Suprapubic skin (tissue), 4 donors: ENCODE measurements around the gene DUSP7. TPM values are rescaled to one million over a fixed set of nuclear protein-coding genes. Genes with fewer than 3 reads are reported as not detected.

Experiments
- DNase-seq, 2 donors: peaks; one replicate each; pipeline ENCODE4 v3.0.0-alpha.2; 2019; ENCODE audit warnings: low spot score in 2 of 2
- H3K27ac ChIP-seq: fragments of 200-600 bp; sonication (generic); one replicate; pipeline ENCODE4 v1.5.1; 2019
- H3K27me3 ChIP-seq: fragments of 200-600 bp; sonication (generic); one replicate; pipeline ENCODE4 v1.5.1; 2019
- H3K36me3 ChIP-seq: fragments of 200-600 bp; sonication (generic); one replicate; pipeline ENCODE4 v1.5.1; 2019
- H3K4me1 ChIP-seq: fragments of 200-600 bp; sonication (generic); one replicate; pipeline ENCODE4 v1.5.1; 2019
- H3K4me3 ChIP-seq: fragments of 200-600 bp; sonication (generic); one replicate; pipeline ENCODE4 v1.5.1; 2019; ENCODE audit warnings: mild to moderate bottlenecking
- H3K9me3 ChIP-seq: fragments of 200-600 bp; sonication (generic); one replicate; pipeline ENCODE4 v1.5.1; 2019
- EP300 ChIP-seq: sonication (generic); formaldehyde crosslinking; IDR thresholded peaks from one replicate; pipeline ENCODE4 v1.6.1; 2017; ENCODE audit warnings: antibody characterized with exemption
- POLR2A ChIP-seq, 2 donors: fragments of 450-650 bp; IDR thresholded peaks; one replicate each; pipeline ENCODE4 v1.6.1; 2017; ENCODE audit warnings: antibody characterized with exemption in 2 of 2, mild to moderate bottlenecking in 2 of 2, moderate library complexity in 2 of 2
- POLR2AphosphoS5 ChIP-seq, 3 donors: sonication (generic); formaldehyde crosslinking; IDR thresholded peaks; one replicate each; pipeline ENCODE4 v1.6.1; 2017; ENCODE audit warnings: antibody characterized with exemption in 3 of 3
- WGBS: methylation state at CpG from one replicate; pipeline ENCODE4 v1.1.5; 2018; 5-methylcytosine and 5-hydroxymethylcytosine counted together
- total RNA-seq, 4 donors: library from RNA; depleted of rRNA; stranded (reverse); fragments of >200 nt; gene quantifications; one replicate each; pipeline ENCODE4 v1.1.0, GENCODE V29; 2016
- TF ChIP-seq, protein P1 (sequence below), 2 donors: fragments of 200-600 bp in 1 of 2; fragments of 450-650 bp in 1 of 2; sonication (generic) in 1 of 2; IDR thresholded peaks; one replicate each; pipeline ENCODE4 v1.5.1; 2016 to 2019; ENCODE audit warnings: antibody characterized with exemption in 2 of 2, mild to moderate bottlenecking in 1 of 2, moderate library complexity in 1 of 2

The DUSP7 gene
- total RNA-seq, 4 donors from 2014 or later: 91.1 to 190 (median 146) TPM

DNA sequence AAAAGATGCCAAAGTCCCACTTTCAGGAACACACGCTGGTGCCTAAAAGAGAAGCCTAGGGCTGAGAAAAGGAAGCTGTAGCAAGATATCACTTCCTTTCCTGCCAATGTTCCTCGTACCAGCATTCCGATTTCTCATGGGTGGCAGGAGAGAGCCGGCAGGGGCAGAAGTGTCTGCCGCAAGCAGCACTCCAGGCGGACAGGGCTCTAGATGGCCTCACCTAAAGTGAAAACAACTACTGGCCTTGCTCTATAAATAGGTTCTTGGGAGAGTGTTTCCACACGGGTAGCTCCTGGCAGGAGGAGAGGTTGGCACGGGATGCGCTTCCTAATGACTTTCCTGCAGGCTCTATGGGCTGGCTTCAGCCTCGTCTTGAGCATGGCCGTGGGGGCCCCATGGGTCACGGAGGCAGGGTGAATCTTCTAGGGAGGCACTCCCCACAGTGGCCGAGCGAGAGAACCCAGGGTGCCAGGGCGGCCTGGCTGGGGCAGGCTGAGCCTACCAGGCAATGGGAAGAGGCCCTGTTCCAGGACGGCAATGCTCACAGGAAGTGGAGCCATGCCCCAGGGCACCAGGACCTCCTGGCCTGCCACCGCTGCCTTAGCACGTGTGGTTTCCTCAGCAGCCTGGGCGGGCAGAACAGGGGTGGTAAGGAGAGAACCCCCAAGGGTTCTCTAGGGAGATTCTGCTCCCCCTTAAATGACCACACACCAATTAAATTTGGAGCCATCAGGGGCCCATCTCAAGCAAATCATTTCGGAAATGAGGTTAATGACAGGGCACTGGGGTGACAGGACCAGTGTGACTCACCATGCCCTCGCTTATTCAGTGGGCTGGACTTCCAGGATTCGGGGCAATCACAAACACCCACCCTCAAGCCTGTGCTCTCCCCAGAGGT is 14.6 kb upstream of the DUSP7 start:
- H3K4me1 ChIP-seq: peaks cover 63% of the 10 kb centered on the region
- H3K9me3 ChIP-seq: no peaks in the 10 kb centered on the region
- peak overlapping the region; percentile 55 for H3K27ac ChIP-seq
- 42% methylated on average over 17 of the region's 22 CpGs for WGBS
- no peaks in the 10 kb centered on the region for H3K27me3 ChIP-seq
- TF ChIP-seq, protein P1, sequence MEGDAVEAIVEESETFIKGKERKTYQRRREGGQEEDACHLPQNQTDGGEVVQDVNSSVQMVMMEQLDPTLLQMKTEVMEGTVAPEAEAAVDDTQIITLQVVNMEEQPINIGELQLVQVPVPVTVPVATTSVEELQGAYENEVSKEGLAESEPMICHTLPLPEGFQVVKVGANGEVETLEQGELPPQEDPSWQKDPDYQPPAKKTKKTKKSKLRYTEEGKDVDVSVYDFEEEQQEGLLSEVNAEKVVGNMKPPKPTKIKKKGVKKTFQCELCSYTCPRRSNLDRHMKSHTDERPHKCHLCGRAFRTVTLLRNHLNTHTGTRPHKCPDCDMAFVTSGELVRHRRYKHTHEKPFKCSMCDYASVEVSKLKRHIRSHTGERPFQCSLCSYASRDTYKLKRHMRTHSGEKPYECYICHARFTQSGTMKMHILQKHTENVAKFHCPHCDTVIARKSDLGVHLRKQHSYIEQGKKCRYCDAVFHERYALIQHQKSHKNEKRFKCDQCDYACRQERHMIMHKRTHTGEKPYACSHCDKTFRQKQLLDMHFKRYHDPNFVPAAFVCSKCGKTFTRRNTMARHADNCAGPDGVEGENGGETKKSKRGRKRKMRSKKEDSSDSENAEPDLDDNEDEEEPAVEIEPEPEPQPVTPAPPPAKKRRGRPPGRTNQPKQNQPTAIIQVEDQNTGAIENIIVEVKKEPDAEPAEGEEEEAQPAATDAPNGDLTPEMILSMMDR (IDR thresholded peaks at IDR 0.05): no peak
- TF ChIP-seq EP300 (no peak), POLR2AphosphoS5 (IDR thresholded peaks at IDR 0.05) (peak in 1 of 3 donors; percentile 16), POLR2A (IDR thresholded peaks at IDR 0.05) (no peak)
- no peak for DNase-seq
- no peak overlapping the region for H3K4me3 ChIP-seq
- no peaks in the 10 kb centered on the region for H3K36me3 ChIP-seq

DNA sequence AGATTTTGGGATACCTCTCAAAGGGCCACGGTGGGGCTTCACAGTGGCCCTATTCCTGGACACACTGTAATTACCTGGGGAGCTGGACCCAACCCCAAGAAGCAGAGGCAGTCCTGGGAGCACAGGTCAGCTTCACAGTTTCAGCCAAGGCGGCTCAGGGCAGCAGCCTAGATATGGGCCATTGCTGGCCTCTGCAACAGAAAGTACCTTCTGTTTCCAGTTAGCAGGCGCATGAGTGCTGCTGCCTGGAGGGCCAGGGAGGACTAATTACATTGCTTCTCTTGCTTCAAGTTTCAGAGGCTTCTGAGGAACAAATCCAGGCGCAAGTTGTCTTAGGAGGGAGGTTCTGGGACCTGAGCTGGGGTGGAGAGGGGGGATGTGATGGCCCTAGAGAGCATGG is 13.5 kb upstream of the DUSP7 start:
- H3K27ac ChIP-seq: no peak overlapping the region
- 89% methylated on average over 3 of the region's 4 CpGs for WGBS

DNA sequence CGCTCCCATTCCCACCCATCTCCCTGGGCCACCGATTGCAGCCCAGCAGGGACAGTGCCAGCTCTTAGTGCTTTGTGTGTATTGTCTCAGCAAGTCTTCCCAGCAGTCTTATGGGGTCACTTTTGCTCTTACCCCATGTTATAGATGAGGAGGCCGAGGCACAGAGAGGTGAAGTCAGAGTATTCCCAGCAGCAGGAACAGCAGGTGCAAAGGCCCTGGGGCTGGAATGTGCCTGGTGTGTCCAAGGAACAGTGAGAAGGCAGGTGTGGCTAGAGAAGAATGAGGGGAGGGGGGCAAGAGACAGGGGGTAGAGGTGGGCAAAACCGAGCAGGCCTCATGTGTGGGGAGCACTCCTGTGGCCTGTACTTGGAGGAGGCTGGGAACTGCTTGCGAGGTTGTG is 12.8 kb upstream of the DUSP7 start:
- peaks cover 81% of the 10 kb centered on the region for H3K4me1 ChIP-seq
- no peak for DNase-seq

More for the DNA sequence above, 13.5 kb upstream of the DUSP7 start:
- Histone ChIP-seq H3K27me3 (no peaks in the 10 kb centered on the region), H3K4me1 (peaks cover 74% of the 10 kb centered on the region), H3K9me3 (no peaks in the 10 kb centered on the region), H3K4me3 (no peak overlapping the region), H3K36me3 (no peaks in the 10 kb centered on the region)
- no peak for DNase-seq
- TF ChIP-seq EP300: no peak

DNA sequence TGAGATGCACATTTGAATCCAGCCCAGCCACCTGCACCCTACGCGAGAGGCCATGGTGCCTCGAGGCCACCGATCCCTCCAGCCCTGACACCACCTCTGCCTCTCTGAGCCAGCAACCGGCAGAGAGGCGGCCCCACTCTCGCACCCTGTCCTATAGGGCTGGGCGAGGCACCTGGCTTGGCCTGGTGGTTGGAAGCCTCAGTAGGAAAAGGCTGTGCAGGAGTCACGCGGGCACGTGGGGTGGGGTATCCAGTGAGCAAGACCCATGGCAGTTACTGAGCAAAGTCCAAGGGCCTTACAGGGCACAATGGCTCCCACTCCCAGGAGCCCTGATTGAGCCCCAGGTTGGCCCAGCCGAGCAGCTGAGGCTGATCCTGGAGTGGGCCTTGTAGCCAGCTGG is 12.4 kb upstream of the DUSP7 start:
- H3K27me3 ChIP-seq: no peaks in the 10 kb centered on the region
- no peak for TF ChIP-seq POLR2A (IDR thresholded peaks at IDR 0.05)
- TF ChIP-seq, protein P1 (IDR thresholded peaks at IDR 0.05): no peak
- TF ChIP-seq EP300: no peak
- no peak for TF ChIP-seq POLR2AphosphoS5 (IDR thresholded peaks at IDR 0.05)
- no peak for DNase-seq
- no CpG with 5 or more reads among the region's 12 CpGs for WGBS
- no peak overlapping the region for H3K27ac ChIP-seq
- peaks cover 85% of the 10 kb centered on the region for H3K4me1 ChIP-seq
- no peaks in the 10 kb centered on the region for H3K9me3 ChIP-seq
- H3K4me3 ChIP-seq: no peak overlapping the region
- no peaks in the 10 kb centered on the region for H3K36me3 ChIP-seq

More for the DNA sequence above, 12.8 kb upstream of the DUSP7 start:
- H3K9me3 ChIP-seq: no peaks in the 10 kb centered on the region
- H3K4me3 ChIP-seq: no peak overlapping the region
- no peaks in the 10 kb centered on the region for H3K36me3 ChIP-seq
- H3K27me3 ChIP-seq: no peaks in the 10 kb centered on the region
- TF ChIP-seq POLR2A (IDR thresholded peaks at IDR 0.05): no peak
- TF ChIP-seq, protein P1 (IDR thresholded peaks at IDR 0.05): no peak
- TF ChIP-seq POLR2AphosphoS5 (IDR thresholded peaks at IDR 0.05): no peak
- TF ChIP-seq EP300: no peak
- no peak overlapping the region for H3K27ac ChIP-seq
- 96% methylated on average over 3 of the region's 5 CpGs for WGBS

DNA sequence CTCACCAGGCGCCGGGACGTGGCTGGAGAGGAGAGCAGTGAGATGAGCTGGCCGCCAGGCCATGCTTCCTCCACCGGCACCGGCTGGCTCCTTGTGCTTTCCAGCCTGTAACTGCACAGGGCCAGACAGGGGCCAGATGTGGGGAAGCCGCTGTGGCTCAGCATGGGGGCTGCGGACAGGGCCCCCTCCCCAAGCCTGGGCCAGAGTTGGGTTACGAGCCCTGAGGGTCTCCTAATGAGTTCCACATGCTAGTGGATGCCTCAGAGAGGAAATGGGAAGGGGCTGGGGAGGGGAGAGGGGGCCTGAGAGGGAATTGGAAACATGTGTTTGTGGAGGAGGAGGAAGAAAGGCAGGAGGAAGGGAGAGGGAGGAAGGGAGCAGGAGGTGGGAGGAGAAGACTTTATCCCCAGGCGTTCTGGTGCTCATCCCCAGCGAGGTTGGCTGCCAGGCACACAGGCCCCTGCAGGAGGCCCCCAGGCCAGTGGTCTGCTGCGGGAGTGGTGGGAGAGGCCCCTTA is 11.7 kb upstream of the DUSP7 start:
- no peaks in the 10 kb centered on the region for H3K36me3 ChIP-seq
- H3K27ac ChIP-seq: no peak overlapping the region
- no peak for DNase-seq
- no peak overlapping the region for H3K4me3 ChIP-seq
- peaks cover 91% of the 10 kb centered on the region for H3K4me1 ChIP-seq
- H3K9me3 ChIP-seq: no peaks in the 10 kb centered on the region
- TF ChIP-seq EP300 (no peak), POLR2A (IDR thresholded peaks at IDR 0.05) (no peak), POLR2AphosphoS5 (IDR thresholded peaks at IDR 0.05) (no peak)
- TF ChIP-seq, protein P1 (IDR thresholded peaks at IDR 0.05): no peak
- 71% methylated on average over 10 of the region's 12 CpGs for WGBS
- no peaks in the 10 kb centered on the region for H3K27me3 ChIP-seq
